ENCODE measurements around the gene ERCC5. TPM values are rescaled to one million over a fixed set of nuclear protein-coding genes. Genes with fewer than 3 reads are reported as not detected.

The ERCC5 gene
- total RNA-seq, 4 donors from 2014 or later, result 60.5 to 102 (median 80.5) TPM

- no peak for TF ChIP-seq CTCF (IDR thresholded peaks at IDR 0.05; ENCODE audit: low read depth)
Observed at GRCh38 chr13:102812611-102813287, 33.1 kb upstream of the ERCC5 start.

GRCh38 chr13:102814025-102814607 lies 31.7 kb upstream of the ERCC5 start:
- TF ChIP-seq CTCF (IDR thresholded peaks at IDR 0.05; ENCODE audit: low read depth), result no peak

DNA sequence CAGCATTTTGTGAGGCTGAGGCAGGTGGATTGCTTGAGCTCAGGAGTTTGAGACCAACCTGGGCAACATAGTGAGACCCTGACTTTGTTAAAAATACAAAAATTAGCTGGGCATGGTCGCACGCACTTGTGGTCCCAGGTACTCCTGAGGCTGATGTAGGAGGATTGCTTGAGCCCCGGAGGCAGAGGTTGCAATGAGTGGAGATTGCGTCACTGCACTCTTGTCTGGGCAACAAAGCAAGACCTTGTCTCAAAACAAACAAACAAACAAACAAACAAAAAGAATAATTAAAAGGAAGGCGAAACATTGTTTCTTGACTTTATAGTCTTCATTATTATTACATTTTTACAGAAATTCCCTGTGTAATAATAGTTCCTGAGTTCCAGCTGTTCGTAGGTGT lies 31.0 kb upstream of the ERCC5 start:
- no peak for TF ChIP-seq CTCF (IDR thresholded peaks at IDR 0.05; ENCODE audit: low read depth)

GRCh38 chr13:102815788-102816187 lies 30.0 kb upstream of the ERCC5 start:
- no peak for TF ChIP-seq CTCF (IDR thresholded peaks at IDR 0.05; ENCODE audit: low read depth)

GRCh38 chr13:102816708-102817107 lies 29.1 kb upstream of the ERCC5 start:
- no peak for TF ChIP-seq CTCF (IDR thresholded peaks at IDR 0.05; ENCODE audit: low read depth)

- no peak for TF ChIP-seq CTCF (IDR thresholded peaks at IDR 0.05; ENCODE audit: low read depth)
Observed at GRCh38 chr13:102817241-102817640, 28.6 kb upstream of the ERCC5 start.

GRCh38 chr13:102817907-102818306 lies 27.9 kb upstream of the ERCC5 start:
- TF ChIP-seq CTCF (IDR thresholded peaks at IDR 0.05; ENCODE audit: low read depth), result no peak
